HG02870 (cell line): Measurements from ENCODE around the gene NECAB3.

ENCODE experiments used
- ATAC-seq: cut with Tn5 transposase; IDR thresholded peaks from one replicate; pipeline ENCODE4 v1.9.1; 2021; ENCODE audit warnings: mild to moderate bottlenecking, moderate library complexity; ENCODE audit not compliant: unreplicated experiment

Gene NECAB3

GRCh38 chr20:33622705-33623365 is 51.4 kb downstream of the NECAB3 start:
- no peak for ATAC-seq

- ATAC-seq, result no peak
Observed at GRCh38 chr20:33621717-33622400, 52.4 kb downstream of the NECAB3 start.

- ATAC-seq, result no peak
Observed at GRCh38 chr20:33612001-33612400, 62.2 kb downstream of the NECAB3 start.

GRCh38 chr20:33611106-33611505 is 63.1 kb downstream of the NECAB3 start:
- ATAC-seq, result no peak

GRCh38 chr20:33609504-33609903 is 64.7 kb downstream of the NECAB3 start:
- ATAC-seq, result no peak
